NT2/D1 (cell line): ENCODE data around the gene ARID1A.

Source experiments
- DNase-seq: peaks from one replicate; pipeline ENCODE4 v3.0.0-alpha.2; 2011; ENCODE audit warnings: low read depth, low spot score
- H3K27me3 ChIP-seq: 2 replicates; pipeline ENCODE4 v1.6.0; 2011; ENCODE audit warnings: mild to moderate bottlenecking; ENCODE audit not compliant: insufficient read length, insufficient read depth
- H3K36me3 ChIP-seq: 2 replicates; pipeline ENCODE4 v1.6.1; 2011; ENCODE audit warnings: mild to moderate bottlenecking, low read length, mixed read lengths; ENCODE audit not compliant: insufficient read depth, insufficient read length
- H3K4me1 ChIP-seq: 2 replicates; pipeline ENCODE4 v1.5.1; 2011; ENCODE audit not compliant: insufficient read depth, insufficient read length
- H3K4me3 ChIP-seq: 2 replicates; pipeline ENCODE4 v1.5.1; 2011; ENCODE audit warnings: low read depth; ENCODE audit not compliant: insufficient read length
- H3K9ac ChIP-seq: 2 replicates; pipeline ENCODE4 v1.6.0; 2011; ENCODE audit warnings: low read depth; ENCODE audit not compliant: insufficient read length
- H3K9me3 ChIP-seq: 2 replicates; pipeline ENCODE4 v1.5.1; 2011; ENCODE audit warnings: mild to moderate bottlenecking, low read length; ENCODE audit not compliant: insufficient read depth
- SUZ12 ChIP-seq: IDR thresholded peaks from 2 replicates; pipeline ENCODE4 v1.6.1; 2011; ENCODE audit not compliant: insufficient read length, insufficient read depth; ENCODE audit errors: extremely low read depth
- YY1 ChIP-seq: IDR thresholded peaks from 2 replicates; pipeline ENCODE4 v1.6.1; 2011; ENCODE audit not compliant: insufficient read length, insufficient read depth
- ZNF274 ChIP-seq: IDR thresholded peaks from 2 replicates; pipeline ENCODE4 v1.6.1; 2011; ENCODE audit warnings: mild to moderate bottlenecking, low read depth, low read length

The ARID1A gene

GRCh38 chr1:26694638-26695355, 1.0 kb upstream of the ARID1A start:
- no peak for TF ChIP-seq SUZ12
- TF ChIP-seq YY1: no peak
- TF ChIP-seq ZNF274: no peak
- Histone ChIP-seq H3K4me3 (peak overlapping the region; percentile 87), H3K4me1 (peaks cover 3% of the 10 kb centered on the region), H3K27me3 (no peaks in the 10 kb centered on the region), H3K9ac (peak overlapping the region; percentile 93), H3K36me3 (no peaks in the 10 kb centered on the region), H3K9me3 (no peaks in the 10 kb centered on the region; the same call in 1 of the 2 replicates)
- no peak for DNase-seq

DNA sequence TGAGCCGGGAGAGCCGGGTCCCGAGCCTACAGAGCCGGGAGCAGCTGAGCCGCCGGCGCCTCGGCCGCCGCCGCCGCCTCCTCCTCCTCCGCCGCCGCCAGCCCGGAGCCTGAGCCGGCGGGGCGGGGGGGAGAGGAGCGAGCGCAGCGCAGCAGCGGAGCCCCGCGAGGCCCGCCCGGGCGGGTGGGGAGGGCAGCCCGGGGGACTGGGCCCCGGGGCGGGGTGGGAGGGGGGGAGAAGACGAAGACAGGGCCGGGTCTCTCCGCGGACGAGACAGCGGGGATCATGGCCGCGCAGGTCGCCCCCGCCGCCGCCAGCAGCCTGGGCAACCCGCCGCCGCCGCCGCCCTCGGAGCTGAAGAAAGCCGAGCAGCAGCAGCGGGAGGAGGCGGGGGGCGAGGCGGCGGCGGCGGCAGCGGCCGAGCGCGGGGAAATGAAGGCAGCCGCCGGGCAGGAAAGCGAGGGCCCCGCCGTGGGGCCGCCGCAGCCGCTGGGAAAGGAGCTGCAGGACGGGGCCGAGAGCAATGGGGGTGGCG, 371 bp downstream of the ARID1A start:
- TF ChIP-seq SUZ12 (no peak), YY1 (no peak), ZNF274 (no peak)
- no peak for DNase-seq
- Histone ChIP-seq H3K9ac (peak overlapping the region; percentile 93), H3K36me3 (peaks cover 9% of the 10 kb centered on the region), H3K4me1 (peaks cover 3% of the 10 kb centered on the region), H3K9me3 (no peaks in the 10 kb centered on the region; the same call in 1 of the 2 replicates), H3K27me3 (no peaks in the 10 kb centered on the region), H3K4me3 (peak overlapping the region; percentile 87)

DNA sequence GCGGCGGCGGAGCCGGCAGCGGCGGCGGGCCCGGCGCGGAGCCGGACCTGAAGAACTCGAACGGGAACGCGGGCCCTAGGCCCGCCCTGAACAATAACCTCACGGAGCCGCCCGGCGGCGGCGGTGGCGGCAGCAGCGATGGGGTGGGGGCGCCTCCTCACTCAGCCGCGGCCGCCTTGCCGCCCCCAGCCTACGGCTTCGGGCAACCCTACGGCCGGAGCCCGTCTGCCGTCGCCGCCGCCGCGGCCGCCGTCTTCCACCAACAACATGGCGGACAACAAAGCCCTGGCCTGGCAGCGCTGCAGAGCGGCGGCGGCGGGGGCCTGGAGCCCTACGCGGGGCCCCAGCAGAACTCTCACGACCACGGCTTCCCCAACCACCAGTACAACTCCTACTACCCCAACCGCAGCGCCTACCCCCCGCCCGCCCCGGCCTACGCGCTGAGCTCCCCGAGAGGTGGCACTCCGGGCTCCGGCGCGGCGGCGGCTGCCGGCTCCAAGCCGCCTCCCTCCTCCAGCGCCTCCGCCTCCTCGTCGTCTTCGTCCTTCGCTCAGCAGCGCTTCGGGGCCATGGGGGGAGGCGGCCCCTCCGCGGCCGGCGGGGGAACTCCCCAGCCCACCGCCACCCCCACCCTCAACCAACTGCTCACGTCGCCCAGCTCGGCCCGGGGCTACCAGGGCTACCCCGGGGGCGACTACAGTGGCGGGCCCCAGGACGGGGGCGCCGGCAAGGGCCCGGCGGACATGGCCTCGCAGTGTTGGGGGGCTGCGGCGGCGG, 1.0 kb downstream of the ARID1A start:
- Histone ChIP-seq H3K27me3 (no peaks in the 10 kb centered on the region), H3K36me3 (peaks cover 9% of the 10 kb centered on the region), H3K9me3 (no peaks in the 10 kb centered on the region; the same call in 1 of the 2 replicates), H3K4me1 (peaks cover 3% of the 10 kb centered on the region), H3K4me3 (peak overlapping the region; percentile 87), H3K9ac (peak overlapping the region; percentile 93)
- TF ChIP-seq YY1 (peak; percentile 41), ZNF274 (no peak)
- no peak for DNase-seq

GRCh38 chr1:26697431-26697977, 1.7 kb downstream of the ARID1A start:
- no peak for DNase-seq
- H3K4me3 ChIP-seq: peak overlapping the region; percentile 87
- no peak for TF ChIP-seq ZNF274
- TF ChIP-seq YY1: peak; percentile 51
- TF ChIP-seq SUZ12: no peak

DNA sequence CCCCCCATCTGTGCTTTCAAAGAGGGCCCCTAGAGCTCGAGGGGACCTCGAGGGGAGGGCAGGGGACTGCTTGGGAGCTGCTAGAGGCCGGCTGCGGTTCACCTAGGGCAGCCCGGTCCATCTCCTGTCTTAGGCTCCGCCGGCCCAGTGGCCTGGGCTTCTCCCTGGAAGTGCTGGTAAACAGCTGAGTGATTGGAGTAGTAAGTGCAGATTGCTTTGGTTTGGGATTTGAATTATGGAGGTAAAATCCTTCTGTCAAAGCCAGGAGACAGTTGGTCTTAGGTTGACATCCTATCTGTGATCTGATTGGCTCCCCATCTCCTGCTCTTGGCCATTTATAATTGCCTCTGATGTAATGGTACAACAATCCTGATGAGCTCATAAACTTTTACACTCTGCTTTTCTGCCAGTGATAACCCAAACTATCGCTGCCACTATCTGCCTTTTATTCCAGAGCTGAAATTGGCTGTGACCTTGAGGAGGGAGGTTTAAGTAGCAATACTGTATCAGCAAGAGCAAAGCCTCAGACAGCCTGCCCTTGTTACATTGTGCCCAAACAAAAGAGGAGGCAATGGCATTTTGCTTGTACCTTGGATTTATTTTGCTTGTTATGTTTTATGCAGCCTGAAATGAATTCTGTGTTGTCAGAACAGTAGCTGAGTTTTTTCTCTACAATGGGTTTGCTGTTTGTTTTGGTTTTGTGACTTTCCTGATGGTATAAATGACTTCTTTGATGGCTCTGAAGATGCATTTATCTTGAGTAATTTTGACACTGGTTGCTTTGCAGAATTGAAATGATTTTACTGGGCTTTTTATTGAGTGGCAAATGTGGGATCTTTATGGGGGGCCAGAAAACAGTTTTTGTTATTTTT, 2.4 kb downstream of the ARID1A start:
- no peaks in the 10 kb centered on the region; the same call in 1 of the 2 replicates for H3K9me3 ChIP-seq
- peaks cover 3% of the 10 kb centered on the region for H3K4me1 ChIP-seq
- no peak for DNase-seq
- peak overlapping the region; percentile 87 for H3K4me3 ChIP-seq
- H3K27me3 ChIP-seq: no peaks in the 10 kb centered on the region
- H3K9ac ChIP-seq: peak overlapping the region; percentile 93
- TF ChIP-seq SUZ12 (no peak), YY1 (no peak), ZNF274 (no peak)
- peaks cover 15% of the 10 kb centered on the region for H3K36me3 ChIP-seq

More at GRCh38 chr1:26697431-26697977, 1.7 kb downstream of the ARID1A start:
- no peaks in the 10 kb centered on the region for H3K27me3 ChIP-seq
- H3K36me3 ChIP-seq: peaks cover 9% of the 10 kb centered on the region
- peaks cover 3% of the 10 kb centered on the region for H3K4me1 ChIP-seq
- peak overlapping the region; percentile 93 for H3K9ac ChIP-seq
- no peaks in the 10 kb centered on the region; the same call in 1 of the 2 replicates for H3K9me3 ChIP-seq

GRCh38 chr1:26700711-26701110, 4.9 kb downstream of the ARID1A start:
- H3K27me3 ChIP-seq: no peaks in the 10 kb centered on the region
- H3K36me3 ChIP-seq: peaks cover 33% of the 10 kb centered on the region
- H3K4me1 ChIP-seq: no peaks in the 10 kb centered on the region
- H3K9ac ChIP-seq: no peak overlapping the region
- DNase-seq: no peak
- H3K4me3 ChIP-seq: no peak overlapping the region
- no peak for TF ChIP-seq ZNF274
- no peak for TF ChIP-seq SUZ12
- TF ChIP-seq YY1: no peak
- H3K9me3 ChIP-seq: no peaks in the 10 kb centered on the region
